Neural crest cell (in vitro differentiated cells): ENCODE measurements around the gene PRDM1. TPM values are rescaled to one million over a fixed set of nuclear protein-coding genes. Genes with fewer than 3 reads are reported as not detected.

Experiments used
- DNase-seq: peaks from one replicate; pipeline ENCODE4 v3.0.0; 2021; ENCODE audit warnings: low read depth, mixed read lengths, low spot score
- H3K27ac Mint-ChIP-seq: one replicate; pipeline ENCODE4 v1.8.0; 2021; ENCODE audit warnings: mild to moderate bottlenecking, mixed read lengths; ENCODE audit not compliant: unreplicated experiment
- H3K27me3 Mint-ChIP-seq: 2 replicates; pipeline ENCODE4 v1.8.0; 2021; ENCODE audit warnings: low read depth, mild to moderate bottlenecking, mixed read lengths
- H3K36me3 Mint-ChIP-seq: 2 replicates; pipeline ENCODE4 v1.8.0; 2021; ENCODE audit warnings: low read depth, mild to moderate bottlenecking, mixed read lengths
- H3K4me1 Mint-ChIP-seq: 2 replicates; pipeline ENCODE4 v1.8.0; 2021; ENCODE audit warnings: mixed read lengths
- H3K4me3 Mint-ChIP-seq: one replicate; pipeline ENCODE4 v1.8.0; 2021; ENCODE audit warnings: mild to moderate bottlenecking, mixed read lengths
- H3K9me3 Mint-ChIP-seq: 2 replicates; pipeline ENCODE4 v1.8.0; 2021; ENCODE audit warnings: mixed read lengths
- total RNA-seq: library from RNA; stranded (reverse); gene quantifications from 2 replicates; pipeline ENCODE4 v1.2.1, GENCODE V29; 2021
- TF ChIP-seq, protein P1 (sequence below): fragments of 200-600 bp; sonication (generic); conservative IDR thresholded peaks from 2 replicates; pipeline ENCODE4 v1.5.0; 2021; ENCODE audit warnings: antibody characterized with exemption, mild to moderate bottlenecking

The PRDM1 gene
- total RNA-seq, 1 donor from 2014 or later, result 1.2 TPM

DNA sequence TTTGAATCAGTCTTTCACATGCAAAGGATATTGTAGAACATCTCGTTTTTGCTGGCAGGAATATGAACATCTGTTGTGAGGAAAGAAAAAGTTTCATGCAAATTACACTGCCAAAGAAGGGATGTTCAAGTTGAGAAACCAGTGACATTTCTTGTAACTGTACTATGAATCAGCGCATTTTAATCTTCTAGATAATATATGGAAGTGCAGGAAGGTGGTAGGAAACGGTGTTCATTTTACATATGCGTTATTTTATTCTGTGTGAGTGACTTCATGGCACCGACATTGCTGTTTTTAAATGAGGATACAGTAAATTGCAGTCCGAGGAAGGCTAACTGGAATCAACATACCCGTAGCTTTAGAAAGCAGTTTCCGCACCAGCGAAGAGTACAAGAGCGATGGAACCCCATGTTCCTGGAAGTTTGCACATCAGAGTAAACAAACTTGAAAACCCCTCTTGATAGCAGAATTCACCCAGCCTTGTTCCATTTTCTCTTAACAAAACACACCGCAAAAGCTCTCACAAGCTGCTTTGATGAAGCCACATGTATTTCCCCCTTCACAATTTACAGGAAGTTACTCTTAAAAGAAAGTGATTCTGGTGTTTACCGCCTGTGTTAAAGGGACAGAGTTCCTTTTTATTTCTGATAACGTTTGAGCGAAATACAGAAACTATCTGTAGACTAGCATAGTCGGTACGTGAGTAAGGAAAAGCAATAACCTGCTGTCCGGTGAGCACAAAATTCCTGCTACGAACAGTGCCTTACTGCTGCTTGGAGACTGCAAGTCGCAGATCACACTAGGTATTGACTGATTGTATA lies 11.5 kb downstream of the PRDM1 start:
- H3K27ac Mint-ChIP-seq, result peak overlapping the region; percentile 31
- H3K27me3 Mint-ChIP-seq, result peaks cover 51% of the 10 kb centered on the region
- H3K4me1 Mint-ChIP-seq, result peaks cover 23% of the 10 kb centered on the region
- TF ChIP-seq, protein P1, sequence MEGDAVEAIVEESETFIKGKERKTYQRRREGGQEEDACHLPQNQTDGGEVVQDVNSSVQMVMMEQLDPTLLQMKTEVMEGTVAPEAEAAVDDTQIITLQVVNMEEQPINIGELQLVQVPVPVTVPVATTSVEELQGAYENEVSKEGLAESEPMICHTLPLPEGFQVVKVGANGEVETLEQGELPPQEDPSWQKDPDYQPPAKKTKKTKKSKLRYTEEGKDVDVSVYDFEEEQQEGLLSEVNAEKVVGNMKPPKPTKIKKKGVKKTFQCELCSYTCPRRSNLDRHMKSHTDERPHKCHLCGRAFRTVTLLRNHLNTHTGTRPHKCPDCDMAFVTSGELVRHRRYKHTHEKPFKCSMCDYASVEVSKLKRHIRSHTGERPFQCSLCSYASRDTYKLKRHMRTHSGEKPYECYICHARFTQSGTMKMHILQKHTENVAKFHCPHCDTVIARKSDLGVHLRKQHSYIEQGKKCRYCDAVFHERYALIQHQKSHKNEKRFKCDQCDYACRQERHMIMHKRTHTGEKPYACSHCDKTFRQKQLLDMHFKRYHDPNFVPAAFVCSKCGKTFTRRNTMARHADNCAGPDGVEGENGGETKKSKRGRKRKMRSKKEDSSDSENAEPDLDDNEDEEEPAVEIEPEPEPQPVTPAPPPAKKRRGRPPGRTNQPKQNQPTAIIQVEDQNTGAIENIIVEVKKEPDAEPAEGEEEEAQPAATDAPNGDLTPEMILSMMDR, result no peak
- no peaks in the 10 kb centered on the region for H3K9me3 Mint-ChIP-seq
- no peak for DNase-seq
- no peaks in the 10 kb centered on the region for H3K36me3 Mint-ChIP-seq
- H3K4me3 Mint-ChIP-seq, result peak overlapping the region; percentile 78

DNA sequence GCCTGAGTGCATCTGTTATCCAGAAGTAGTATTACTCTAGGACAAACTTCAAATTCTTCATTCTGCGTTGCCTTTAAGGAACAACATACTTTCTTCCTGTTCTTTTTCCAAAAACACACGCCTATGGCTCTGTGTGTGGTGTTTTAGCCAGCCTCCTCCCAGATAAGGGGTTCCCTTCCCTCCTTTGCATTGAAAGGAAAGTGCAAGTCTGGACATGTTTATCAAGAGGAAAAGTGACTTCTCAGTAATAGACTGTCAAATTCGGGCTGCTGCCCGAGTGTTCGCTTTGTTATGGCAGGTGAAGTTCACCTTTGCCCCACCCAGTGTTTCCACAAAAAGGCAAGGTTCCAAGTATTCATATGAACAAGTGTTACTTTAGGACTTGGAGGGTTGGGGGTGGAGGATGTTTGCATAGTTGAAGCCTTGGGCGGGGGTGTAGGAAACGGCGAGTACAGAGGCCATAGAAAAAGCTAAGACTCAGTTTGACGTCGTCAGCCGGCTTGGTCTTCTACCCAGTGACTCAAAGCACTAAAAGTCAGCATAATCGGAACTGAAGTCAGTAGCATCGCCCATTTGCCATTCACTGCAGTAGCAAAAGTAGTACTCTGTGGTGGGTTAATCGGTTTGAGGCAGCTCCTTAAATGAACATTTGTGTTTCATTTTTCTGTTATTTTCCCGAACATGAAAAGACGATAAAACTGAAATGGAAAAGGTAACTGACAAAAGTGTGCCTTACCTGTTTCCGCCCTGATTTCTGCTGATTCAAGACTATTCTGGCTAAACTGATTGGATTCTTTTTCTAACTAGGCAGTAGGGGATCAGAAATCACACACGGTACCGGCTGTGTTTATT lies 12.5 kb downstream of the PRDM1 start:
- no peaks in the 10 kb centered on the region for H3K36me3 Mint-ChIP-seq

DNA sequence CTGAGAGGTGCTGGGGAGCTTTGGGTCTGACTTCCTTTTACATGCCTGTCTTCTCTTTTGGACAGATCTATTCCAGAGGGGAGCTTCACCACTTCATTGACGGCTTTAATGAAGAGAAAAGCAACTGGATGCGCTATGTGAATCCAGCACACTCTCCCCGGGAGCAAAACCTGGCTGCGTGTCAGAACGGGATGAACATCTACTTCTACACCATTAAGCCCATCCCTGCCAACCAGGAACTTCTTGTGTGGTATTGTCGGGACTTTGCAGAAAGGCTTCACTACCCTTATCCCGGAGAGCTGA lies 13.1 kb downstream of the PRDM1 start:
- no peak for DNase-seq
- TF ChIP-seq, protein P1, result no peak
- H3K4me1 Mint-ChIP-seq, result peaks cover 23% of the 10 kb centered on the region
- H3K4me3 Mint-ChIP-seq, result no peak overlapping the region
- no peaks in the 10 kb centered on the region for H3K36me3 Mint-ChIP-seq
- no peaks in the 10 kb centered on the region for H3K9me3 Mint-ChIP-seq
- peaks cover 48% of the 10 kb centered on the region for H3K27me3 Mint-ChIP-seq
- no peak overlapping the region for H3K27ac Mint-ChIP-seq

More for the DNA sequence above, 12.5 kb downstream of the PRDM1 start:
- peaks cover 51% of the 10 kb centered on the region for H3K27me3 Mint-ChIP-seq
- H3K27ac Mint-ChIP-seq, result no peak overlapping the region
- TF ChIP-seq, protein P1, result no peak
- no peaks in the 10 kb centered on the region for H3K9me3 Mint-ChIP-seq
- H3K4me1 Mint-ChIP-seq, result peaks cover 23% of the 10 kb centered on the region
- H3K4me3 Mint-ChIP-seq, result peak overlapping the region; percentile 78
- DNase-seq, result no peak

DNA sequence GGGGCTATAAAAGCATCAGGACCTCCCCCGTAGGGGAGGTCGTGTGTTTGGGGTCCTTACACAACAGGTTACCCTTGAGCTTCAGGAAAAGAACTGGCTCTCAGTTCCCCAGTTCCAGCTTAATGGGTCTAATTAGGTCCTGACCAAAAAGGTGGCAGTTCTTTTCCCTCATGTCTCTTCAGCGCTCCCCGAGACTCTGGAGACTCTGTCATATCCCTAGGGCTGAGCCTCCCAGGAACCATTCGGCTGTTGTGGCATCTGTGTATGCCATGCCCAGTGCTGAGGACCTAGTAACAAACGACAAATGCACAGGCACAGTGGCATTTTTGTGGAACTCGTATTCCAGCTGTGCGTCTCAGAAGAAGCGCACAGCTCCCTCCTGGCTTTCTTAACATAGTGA lies 14.6 kb downstream of the PRDM1 start:
- no peak for DNase-seq
- Mint-ChIP-seq H3K4me3 (no peak overlapping the region), H3K9me3 (no peaks in the 10 kb centered on the region), H3K27me3 (peaks cover 48% of the 10 kb centered on the region), H3K4me1 (peaks cover 23% of the 10 kb centered on the region), H3K27ac (no peak overlapping the region), H3K36me3 (no peaks in the 10 kb centered on the region)
- TF ChIP-seq, protein P1, result no peak

DNA sequence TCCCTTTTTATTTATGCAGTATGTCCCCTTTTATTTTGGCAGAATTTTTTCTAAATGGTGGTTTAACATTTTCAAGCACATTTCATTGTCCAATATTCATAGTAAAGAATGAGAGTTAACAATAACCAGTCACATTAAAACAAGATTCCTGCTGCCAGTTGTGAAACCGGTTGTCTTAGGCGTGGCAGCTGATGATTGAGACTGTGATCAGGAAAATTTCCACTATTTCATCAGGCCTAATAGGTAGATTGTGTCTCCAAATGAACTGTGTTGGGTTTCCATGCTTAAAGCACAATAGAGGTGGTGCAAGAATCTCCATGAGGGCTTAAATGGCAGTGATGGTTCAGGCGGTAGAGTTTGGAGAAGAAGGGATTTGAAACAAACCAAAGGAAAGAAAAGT lies 15.3 kb downstream of the PRDM1 start:
- Mint-ChIP-seq H3K9me3 (no peaks in the 10 kb centered on the region), H3K4me1 (peaks cover 23% of the 10 kb centered on the region), H3K27ac (no peak overlapping the region), H3K4me3 (no peak overlapping the region), H3K27me3 (peaks cover 47% of the 10 kb centered on the region), H3K36me3 (no peaks in the 10 kb centered on the region)
- no peak for DNase-seq
- TF ChIP-seq, protein P1, result no peak
